Nucleus accumbens (tissue), 56 donors: Measurements from ENCODE around the gene DISC1.
"Not testable (repeated sequence)": the region's sequence is repeated elsewhere in the genome, so short reads cannot be mapped to it uniquely, and the experiment has no call there.

Experiments
- DNase-seq, 56 donors: peaks; one replicate each; lab custom pipeline; 2025; lab: John Stamatoyannopoulos, UW

Gene DISC1

GRCh38 chr1:231724041-231724440 lies 97.5 kb downstream of the DISC1 start:
- DNase-seq: no peak

- DNase-seq: peak in 20 of 56 donors; percentile 0 to 30 (median 9)
Observed at GRCh38 chr1:231724876-231725647, 98.5 kb downstream of the DISC1 start.

DNA sequence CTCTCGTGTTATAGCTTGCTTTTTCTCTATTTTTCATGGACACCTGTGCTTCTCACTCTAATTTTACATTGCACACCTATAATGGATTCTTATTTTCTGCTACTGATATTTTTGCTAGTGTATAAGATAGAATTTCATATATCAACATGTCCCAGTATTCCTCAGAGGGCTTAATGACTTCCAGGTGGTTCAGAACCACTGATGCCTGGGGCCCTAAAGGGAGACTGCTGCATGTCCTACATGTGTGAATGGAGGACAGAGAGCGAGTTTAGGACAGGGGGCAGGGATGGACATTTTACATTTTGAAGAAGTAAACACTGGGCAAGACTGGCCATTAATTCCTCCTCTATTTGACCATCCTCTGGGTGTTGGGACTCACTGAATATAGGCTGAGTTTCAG lies 100.6 kb downstream of the DISC1 start:
- DNase-seq: no peak

DNA sequence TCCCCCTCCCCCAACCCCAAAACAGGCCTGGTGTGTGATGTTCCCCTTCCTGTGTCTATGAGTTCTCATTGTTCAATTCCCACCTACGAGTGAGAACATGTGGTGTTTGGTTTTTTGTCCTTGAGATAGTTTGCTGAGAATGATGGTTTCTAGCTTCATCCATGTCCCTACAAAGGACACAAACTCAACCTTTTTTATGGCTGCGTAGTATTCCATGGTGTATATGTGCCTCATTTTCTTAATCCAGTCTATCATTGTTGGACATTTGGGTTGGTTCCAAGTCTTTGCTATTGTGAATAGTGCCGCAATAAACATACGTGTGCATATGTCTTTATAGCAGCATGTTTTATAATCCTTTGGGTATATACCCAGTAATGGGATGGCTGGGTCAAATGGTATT lies 102.4 kb downstream of the DISC1 start:
- not testable (repeated sequence) for DNase-seq

DNA sequence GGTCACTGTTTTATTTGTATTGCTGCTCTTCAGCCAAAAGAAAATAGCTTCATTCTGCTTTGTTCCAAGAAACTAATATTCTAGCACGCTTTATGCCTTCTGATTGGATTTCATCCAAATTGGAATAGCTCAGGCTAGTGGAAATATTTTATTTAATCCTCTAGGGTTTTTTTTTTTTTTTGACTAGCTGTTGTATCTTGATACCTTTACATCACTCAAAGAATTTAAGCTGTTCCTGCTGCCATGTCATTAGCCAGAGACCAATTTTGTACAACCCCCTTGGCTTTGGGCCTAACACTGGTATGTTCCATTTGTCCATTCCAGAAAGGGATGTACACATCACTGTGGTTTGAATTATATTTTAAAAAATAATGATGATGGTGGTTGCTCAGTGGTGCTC lies 103.0 kb downstream of the DISC1 start:
- DNase-seq: no peak

DNA sequence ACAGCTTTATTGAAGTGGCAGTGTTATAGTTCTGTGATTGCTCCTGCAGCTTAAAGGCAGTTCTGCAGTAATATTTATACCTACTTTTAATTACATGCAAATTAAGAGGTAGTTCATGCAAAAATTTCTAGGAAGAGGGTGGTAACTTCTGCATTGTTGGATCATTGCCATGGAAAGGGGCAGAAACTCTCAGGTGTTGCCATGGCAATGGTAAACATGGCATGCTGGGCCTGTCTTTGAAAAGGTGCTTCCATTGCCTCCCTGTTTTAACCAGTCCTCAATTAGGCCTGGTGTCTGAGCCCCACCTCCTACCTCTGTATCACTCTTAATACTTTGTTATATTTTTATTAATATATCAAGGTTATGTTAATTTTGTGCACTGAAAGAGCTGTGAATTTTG lies 104.7 kb downstream of the DISC1 start:
- no peak for DNase-seq

DNA sequence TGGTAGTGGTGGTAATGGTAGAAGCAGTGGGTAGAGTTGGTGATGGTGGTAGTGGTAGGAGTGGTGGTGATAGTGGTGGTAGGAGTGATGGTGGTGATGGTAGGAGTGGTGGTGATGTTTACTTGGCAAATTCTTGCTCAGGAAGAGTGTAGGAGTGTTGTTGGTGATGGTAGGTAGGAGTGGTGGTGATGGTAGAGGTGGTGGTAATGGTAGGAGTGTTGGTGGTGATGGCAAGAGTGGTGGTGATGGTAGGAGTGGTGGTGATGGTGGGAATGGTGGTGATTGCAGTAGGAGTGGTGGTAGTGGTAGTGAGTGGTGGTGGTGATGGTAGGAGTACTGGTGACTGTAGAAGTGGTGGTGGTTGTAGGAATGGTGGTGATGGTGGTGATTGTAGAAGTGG lies 106.5 kb downstream of the DISC1 start:
- DNase-seq: no peak

DNA sequence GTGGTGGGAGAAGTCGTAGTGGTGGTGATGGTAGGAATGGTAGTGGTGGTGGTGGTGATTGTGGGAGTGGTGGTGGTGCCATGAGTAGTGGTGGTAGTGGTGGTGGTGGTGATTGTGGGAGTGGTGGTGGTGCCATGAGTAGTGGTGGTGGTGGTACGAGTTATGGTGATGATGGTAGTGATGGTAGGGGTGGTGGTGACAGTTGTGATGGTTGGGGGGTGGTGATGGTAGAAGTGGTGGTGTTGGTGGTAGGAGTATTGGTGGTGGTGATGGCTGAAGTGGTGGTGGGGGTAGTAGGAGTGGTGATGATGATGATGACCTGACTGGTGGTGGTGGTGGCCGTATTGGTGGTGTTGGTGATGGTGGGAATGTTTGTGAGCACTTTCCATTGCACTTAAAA lies 107.1 kb downstream of the DISC1 start:
- DNase-seq: no peak

DNA sequence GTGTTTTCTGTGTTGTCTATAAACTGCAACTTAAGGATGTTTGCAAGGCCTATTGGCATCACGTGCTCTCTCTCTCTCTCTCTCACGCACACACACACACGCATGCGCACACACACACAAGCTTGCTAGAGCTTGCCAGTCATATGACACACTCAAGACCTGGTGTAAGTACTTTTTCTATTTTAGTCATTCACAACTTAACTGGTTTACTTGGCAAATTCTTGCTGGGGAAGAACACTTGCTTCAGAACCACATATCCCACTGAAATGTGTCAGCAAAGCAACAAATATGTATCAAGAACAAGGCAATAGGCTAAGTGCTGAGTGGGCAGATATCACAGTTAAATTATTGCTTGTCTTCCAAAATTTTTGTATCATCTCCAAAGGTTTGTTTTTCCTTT lies 107.8 kb downstream of the DISC1 start:
- DNase-seq: no peak

DNA sequence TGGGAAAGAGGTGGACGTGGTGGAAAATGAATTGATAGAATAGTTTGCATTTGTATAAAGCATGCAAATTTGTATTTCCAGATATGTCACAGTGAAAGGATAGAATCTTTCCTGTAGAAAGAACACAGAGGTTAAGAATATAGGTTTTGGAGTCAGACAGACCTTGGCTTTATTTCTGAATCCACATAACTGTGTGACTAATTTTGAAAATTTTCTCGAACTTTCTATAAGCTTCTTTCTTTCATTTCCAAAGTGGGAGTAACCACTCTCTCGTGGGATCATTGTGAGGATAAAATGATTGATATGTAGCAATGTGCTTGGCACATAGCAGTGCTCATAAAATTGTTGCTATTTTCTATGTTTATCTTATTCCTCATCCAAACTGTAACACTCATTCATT lies 108.8 kb downstream of the DISC1 start:
- DNase-seq: no peak

- DNase-seq: no peak
Observed at GRCh38 chr1:231735941-231736340, 109.4 kb downstream of the DISC1 start.

DNA sequence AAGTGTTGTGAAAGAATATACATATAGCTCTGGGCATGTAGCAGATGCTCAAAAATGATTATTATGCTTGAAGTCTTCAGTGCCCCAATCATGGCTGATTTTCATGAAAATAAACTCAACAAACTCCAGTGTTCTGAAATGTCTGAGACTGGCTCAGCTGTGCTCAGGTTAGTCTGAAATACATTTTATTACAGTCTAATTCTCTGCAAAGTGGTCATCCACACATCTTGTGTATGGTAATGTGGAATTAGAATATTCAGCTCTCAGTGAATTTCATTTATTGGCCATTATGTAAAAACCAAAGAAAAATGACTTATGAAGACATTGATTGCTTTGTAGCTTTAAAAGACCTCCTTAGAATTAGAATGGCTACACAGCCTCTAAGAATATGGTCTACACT lies 109.9 kb downstream of the DISC1 start:
- no peak for DNase-seq

- DNase-seq: no peak
Observed at GRCh38 chr1:231738554-231738953, 112.0 kb downstream of the DISC1 start.

- no peak for DNase-seq
Observed at GRCh38 chr1:231743966-231744365, 117.4 kb downstream of the DISC1 start.

DNA sequence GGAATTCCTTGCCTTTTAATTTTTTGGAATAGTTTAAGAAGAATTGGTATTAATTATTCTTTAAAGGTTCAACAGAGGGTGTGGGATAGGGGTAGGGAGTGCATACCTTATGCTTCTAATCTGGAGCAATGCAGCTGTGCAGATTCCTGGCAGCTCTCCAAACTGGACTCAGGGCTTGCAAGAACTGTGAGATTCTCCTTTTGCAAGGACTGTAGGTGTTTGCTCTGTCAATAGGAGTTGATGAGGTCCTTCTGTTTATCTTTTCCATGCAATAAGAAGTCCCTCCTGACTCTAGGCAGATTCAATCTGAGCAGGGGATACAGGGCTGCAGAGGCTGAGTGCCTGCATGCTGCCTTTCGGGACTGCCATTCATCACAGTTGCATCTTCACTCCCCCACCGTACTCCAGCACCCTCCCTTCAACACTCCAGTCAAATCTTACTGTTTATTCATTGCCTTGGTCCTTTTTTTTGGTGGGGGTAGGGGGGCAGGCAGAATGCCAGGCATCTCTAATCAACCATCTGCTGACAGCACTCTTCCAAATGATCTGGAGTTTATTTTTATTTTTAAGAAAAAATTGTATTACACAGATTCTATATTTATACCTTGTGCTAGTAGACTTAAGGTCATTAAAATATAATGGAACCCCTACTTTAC lies 122.3 kb downstream of the DISC1 start:
- peak in 1 of 56 donors; percentile 1 for DNase-seq

DNA sequence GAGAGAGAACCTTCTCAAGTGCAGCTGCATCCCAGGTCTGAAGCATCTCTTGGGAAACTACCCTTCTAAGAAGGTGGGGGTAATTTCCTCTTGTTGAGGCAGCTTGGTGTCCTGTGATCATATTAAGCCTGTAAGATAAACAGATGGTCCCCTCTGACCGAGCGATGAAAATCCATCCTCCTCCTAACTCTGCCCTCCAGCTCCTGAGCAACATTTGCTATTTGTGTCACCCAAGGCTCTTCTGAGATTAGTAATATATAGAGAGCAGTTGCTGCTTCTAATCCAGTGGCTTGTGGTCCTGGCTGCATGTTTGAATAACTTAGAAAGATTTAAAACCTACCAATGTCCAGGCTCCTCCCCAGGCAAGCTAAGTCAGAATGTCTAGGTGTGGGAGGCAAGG lies 123.7 kb downstream of the DISC1 start:
- no peak for DNase-seq

DNA sequence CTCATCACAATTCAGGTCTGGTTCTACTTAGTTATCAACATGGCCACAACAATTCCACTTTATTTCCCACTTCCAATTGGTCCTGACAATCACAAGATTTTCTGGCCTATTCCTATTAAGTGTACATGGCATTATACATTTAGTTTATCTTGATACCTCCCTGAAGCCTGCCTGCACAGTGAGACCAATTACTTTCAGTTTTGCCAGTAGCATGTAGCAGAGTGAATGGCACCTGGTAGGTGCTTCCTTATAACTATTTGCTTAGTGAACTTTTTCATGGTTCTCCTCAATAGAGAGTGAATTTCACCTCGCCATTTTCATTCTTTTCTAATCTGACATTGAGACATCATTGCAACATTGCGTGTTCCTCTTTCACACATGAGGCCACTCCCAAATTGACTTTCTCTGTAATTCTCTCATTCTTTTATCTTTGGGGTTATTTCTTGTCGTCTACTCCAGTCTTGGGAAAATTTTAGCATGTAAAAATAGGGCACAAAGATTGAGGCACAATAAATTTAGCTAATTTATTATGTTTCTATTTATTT lies 124.3 kb downstream of the DISC1 start:
- no peak for DNase-seq

GRCh38 chr1:231751415-231751814 lies 124.8 kb downstream of the DISC1 start:
- DNase-seq: no peak

GRCh38 chr1:231753313-231753712 lies 126.7 kb downstream of the DISC1 start:
- DNase-seq: no peak

- no peak for DNase-seq
Observed at GRCh38 chr1:231757101-231757404, 130.5 kb downstream of the DISC1 start.

DNA sequence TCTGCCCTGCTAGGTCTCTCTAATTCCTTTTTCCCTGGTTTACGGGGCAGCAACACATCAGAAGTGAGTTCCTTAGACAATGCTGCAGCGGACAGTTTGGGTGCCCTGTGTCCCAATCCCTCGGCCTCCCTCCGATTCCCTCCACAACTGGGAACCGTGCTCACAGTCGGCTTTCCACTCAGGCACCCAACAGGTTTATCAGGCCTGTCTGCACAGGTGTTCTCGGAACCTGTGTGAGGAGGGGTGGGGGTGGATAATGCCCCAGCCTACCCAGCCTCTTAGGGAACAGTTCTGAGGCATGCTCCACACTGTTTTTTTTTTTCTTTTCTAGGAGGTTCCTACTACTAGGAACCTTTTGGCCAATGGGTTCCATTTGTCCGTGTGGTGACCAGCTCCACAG lies 131.2 kb downstream of the DISC1 start:
- no peak for DNase-seq

DNA sequence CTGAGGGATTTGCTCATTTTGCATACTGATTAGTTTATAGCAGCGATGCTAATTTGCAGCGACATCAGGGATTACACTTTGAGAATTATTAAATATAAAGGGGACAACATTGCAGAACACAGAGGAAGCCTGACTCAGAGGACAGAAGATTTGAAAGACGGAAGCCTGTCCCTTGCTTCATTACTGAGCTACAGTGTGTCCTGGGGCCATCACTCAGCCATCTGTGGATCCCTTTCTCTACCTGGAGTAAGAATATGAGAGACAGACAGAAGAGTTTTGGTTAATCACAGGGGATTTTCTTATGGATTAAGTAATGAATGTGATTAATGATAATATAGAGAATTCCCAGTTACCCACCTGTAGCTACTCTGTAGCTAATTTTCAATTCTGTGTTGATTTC lies 134.7 kb downstream of the DISC1 start:
- no peak for DNase-seq
